Measurements from ENCODE around the gene ZNF420.
A peak's percentile ranks its signal among the peaks of the same experiment; 100 is the strongest.

The ZNF420 gene

DNA sequence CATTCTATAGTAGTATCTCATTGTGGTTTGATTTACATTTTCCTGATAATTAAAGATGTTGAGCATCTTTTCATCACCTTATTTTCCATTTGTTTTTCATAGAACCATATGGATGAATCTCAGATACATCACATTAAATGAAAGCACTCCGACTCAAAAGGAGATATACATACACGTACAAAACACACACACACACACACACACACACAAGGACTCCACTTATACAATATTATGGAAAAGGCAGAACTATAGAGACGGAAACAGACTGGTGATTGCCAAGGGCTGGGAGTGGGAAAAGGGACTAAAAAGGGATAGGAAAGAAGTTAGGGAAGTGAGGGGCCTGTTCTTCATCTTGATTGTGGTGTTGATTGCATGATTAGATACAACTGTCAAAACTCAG lies 70.0 kb downstream of the ZNF420 start:
- DNase-seq = no peak

DNA sequence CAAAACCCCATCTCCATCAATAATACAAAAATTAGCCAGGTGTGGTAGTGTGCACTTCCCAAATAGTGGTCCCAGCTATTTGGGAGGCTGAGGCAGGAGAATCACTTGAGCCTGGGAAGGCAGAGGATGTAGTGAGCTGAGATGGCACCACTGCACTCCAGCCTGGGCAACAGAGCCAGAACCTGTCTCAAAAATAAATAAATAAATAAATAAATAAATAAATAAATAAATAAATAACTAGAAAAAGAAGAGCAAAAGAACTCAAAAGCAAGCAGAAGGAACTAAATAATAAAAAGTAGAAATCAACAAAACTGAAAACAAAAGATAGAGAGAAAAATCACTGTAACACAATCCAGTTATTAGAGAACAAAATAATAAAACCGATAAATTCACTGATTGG lies 81.9 kb downstream of the ZNF420 start:
- DNase-seq = no peak

DNA sequence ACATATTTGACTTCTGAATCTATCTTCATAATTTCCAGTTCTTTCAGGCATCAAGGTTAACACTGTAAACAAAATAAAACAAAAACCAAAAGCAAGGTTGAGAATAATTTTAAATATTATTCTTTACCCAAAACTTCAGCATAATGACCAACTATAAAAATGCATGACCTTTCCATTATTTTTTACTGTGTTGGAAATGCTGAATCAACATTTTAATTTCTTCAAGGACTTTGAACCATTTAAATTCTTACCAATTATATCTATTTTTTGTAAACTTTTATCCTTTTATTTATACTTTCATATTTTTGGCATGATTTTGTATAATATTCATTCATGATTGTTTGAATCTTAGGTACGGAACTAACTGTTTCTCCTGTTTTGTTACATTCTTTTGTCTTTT lies 87.4 kb downstream of the ZNF420 start:
- no peak for DNase-seq

DNA sequence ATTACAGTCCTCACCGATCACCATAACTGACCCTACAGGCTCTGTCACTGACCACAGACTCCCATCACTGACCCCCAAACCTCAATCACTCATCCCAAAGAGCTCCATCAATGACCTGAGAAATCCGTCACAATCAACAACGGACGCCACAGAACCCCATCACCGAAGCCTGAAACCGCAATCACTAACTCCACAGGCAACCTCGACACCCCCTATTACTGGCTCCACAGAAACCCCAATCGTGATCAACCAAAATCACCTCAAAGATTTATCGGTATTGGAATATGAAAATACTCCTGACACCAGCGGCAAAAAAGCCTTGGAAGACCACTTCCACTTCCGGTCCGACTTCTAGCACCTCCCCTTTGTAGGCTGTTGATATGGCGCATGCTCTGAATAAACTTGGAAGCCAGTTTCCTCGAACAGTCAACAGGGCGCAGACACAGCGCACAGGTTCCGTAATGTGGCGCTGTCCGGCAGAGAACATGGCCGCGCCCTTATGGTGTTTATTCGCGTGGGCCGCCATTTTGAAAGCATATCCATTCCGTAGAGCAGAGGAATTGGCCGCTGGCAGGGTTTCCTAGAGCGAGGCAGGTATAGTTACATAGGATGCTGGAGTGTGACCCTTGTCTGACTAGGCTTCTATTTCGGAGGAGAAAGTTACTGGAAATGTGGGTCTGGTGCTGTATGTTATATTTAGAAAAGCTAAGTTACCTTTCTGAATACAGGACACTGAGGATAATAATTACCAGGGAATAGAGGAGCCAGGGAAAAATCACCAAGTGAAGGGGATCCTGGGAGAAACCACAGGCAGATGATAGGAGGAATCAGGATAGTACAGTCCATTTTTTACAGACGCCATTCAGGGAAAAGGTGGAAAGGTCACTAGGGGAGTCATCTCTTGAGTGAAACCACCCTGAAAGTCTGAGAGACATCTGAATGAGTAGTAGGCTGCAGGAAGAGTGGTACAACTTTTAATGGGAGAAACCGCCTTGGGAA lies 94.4 kb downstream of the ZNF420 start, which contains the start of gene ZNF585A:
Gene ZNF585A (minus strand): TSS at position 328 of the 999 bp plus-strand sequence. CDS start 2,785 bp downstream, outside the sequence.
- DNase-seq = peak; percentile 23 to 97 (median 89)
